Astrocyte (in vitro differentiated cells and primary cell): ENCODE measurements around the gene MINDY3.

ENCODE experiments used
- CTCF ChIP-seq: IDR thresholded peaks from 2 replicates; pipeline ENCODE4 v1.5.1; 2011; ENCODE audit warnings: low read depth, mild to moderate bottlenecking, inconsistent platforms, low read length, moderate library complexity; ENCODE audit not compliant: insufficient read depth
- EZH2 ChIP-seq: IDR thresholded peaks from 2 replicates; pipeline ENCODE4 v1.6.1; 2012; ENCODE audit warnings: mild to moderate bottlenecking, low read length, inconsistent platforms; ENCODE audit not compliant: insufficient read depth

GRCh38 chr10:15901889-15902288, 41.6 kb upstream of the MINDY3 start:
- TF ChIP-seq CTCF (no peak), EZH2 (no peak)
